Activated CD4-positive, alpha-beta T cell treated with anti-CD3 and anti-CD28 coated beads, Interleukin-2, amount 10 ng/mL, durations not matched to agents 24 days and 14 days (primary cell): Measurements from ENCODE around the gene SCYGR7. TPM values are rescaled to one million over a fixed set of nuclear protein-coding genes. Genes with fewer than 3 reads are reported as not detected.

Source experiments
- DNase-seq: peaks from one replicate; pipeline ENCODE4 v3.0.0; 2022
- H3K27ac Mint-ChIP-seq: one replicate; pipeline ENCODE4 v1.8.0; 2022; ENCODE audit warnings: mild to moderate bottlenecking, mixed read lengths
- H3K27me3 Mint-ChIP-seq: one replicate; pipeline ENCODE4 v1.8.0; 2022; ENCODE audit warnings: mixed read lengths
- H3K36me3 Mint-ChIP-seq: one replicate; pipeline ENCODE4 v1.8.0; 2022; ENCODE audit warnings: low read depth, mild to moderate bottlenecking, mixed read lengths
- H3K4me1 Mint-ChIP-seq: one replicate; pipeline ENCODE4 v1.8.0; 2021; ENCODE audit warnings: mixed read lengths
- H3K4me3 Mint-ChIP-seq: one replicate; pipeline ENCODE4 v1.8.0; 2022; ENCODE audit warnings: mild to moderate bottlenecking, moderate library complexity, mixed read lengths
- H3K9me3 Mint-ChIP-seq: one replicate; pipeline ENCODE4 v1.8.0; 2021; ENCODE audit warnings: mixed read lengths
- intact Hi-C: fragments of 100-400 bp; cut with micrococcal nuclease; formaldehyde crosslinking; loops from one replicate; pipeline ENCODE4 v1.15.1; 2023
- total RNA-seq: library from RNA; stranded (reverse); gene quantifications from 2 replicates; pipeline ENCODE4 v1.2.3, GENCODE V29; 2022

The SCYGR7 gene
- total RNA-seq, 1 donor from 2014 or later = not detected

DNA sequence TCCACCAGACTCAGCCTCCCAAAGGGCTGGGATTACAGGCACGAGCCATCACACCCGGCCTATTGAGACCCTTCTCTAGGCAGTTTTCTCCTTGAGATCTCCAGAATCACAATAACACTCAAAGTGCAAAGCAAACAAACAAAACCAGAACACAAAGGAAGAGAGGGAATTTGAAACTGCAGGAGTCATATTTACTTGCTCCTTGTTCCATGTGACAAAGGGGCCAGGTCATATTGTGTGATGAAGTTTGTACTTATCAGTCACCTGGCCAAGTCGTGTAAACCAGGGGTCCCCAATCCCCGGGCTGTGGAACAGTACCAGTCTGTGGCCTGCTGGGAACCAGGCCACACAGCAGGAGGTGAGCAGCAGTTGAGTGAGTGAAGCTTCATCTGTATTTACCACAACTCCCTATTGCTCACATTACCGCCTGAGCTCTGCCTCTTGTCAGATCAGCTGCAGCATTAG, 44.1 kb downstream of the SCYGR7 start:
- Mint-ChIP-seq H3K4me1 (peaks cover 4% of the 10 kb centered on the region), H3K27me3 (no peaks in the 10 kb centered on the region), H3K9me3 (no peaks in the 10 kb centered on the region), H3K36me3 (no peaks in the 10 kb centered on the region), H3K27ac (no peak overlapping the region), H3K4me3 (no peak overlapping the region)
- intact Hi-C loops = no loop called here
- no peak for DNase-seq

DNA sequence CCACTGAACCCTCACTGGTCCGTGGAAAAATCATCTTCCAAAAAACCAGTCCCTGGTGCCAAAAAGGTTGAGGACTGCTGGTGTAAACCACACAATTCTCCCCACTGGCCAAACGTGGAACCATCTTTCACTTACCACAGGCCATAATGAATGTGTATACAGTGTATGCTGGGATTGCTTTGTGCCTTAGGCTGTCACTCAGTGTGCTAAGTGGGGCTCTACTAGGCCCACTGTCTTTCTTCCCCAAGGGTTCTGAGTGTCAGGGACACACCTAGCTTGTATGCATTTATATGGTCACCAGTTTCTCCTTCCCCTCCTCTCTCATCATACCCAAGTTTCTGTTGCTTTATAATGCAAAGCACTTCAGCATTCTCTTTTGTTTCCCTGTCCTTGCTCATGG, 44.8 kb downstream of the SCYGR7 start:
- Mint-ChIP-seq H3K4me1 (peaks cover 4% of the 10 kb centered on the region), H3K27me3 (no peaks in the 10 kb centered on the region), H3K36me3 (no peaks in the 10 kb centered on the region), H3K4me3 (no peak overlapping the region), H3K9me3 (no peaks in the 10 kb centered on the region), H3K27ac (no peak overlapping the region)
- DNase-seq = no peak
- intact Hi-C loops = no loop called here

DNA sequence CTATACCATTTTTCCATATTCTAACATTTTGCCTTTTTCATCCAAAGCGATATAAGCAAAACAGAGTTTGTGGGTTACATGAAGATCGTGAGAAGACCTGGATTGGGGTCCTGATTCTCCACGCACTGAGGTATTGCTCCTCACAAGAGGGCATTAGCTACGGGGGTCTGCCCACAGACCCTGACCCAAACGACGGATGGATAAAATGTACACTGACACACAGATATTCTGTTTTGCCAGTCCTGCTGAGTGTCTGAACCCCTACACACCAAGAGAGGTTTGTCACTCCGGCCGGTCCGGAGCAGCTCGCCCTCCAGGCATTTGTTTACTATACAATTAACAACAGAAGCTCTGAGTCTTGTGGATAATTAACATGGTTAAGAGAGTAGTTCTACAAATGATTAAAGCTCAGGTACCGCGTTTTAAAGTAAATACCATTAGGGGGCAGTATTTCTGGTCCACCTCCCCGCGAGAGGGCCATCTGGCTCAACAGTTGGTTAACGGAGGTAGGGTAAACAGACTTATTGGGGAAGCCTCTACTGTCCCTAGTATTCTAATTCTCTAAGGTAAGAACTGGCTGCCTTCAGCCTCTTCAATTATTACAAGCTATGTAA, 46.0 kb downstream of the SCYGR7 start:
- no peaks in the 10 kb centered on the region for H3K9me3 Mint-ChIP-seq
- H3K4me1 Mint-ChIP-seq = peaks cover 4% of the 10 kb centered on the region
- no peak overlapping the region for H3K27ac Mint-ChIP-seq
- no peak for DNase-seq
- intact Hi-C loops = no loop called here
- H3K4me3 Mint-ChIP-seq = no peak overlapping the region
- no peaks in the 10 kb centered on the region for H3K36me3 Mint-ChIP-seq
- no peaks in the 10 kb centered on the region for H3K27me3 Mint-ChIP-seq

DNA sequence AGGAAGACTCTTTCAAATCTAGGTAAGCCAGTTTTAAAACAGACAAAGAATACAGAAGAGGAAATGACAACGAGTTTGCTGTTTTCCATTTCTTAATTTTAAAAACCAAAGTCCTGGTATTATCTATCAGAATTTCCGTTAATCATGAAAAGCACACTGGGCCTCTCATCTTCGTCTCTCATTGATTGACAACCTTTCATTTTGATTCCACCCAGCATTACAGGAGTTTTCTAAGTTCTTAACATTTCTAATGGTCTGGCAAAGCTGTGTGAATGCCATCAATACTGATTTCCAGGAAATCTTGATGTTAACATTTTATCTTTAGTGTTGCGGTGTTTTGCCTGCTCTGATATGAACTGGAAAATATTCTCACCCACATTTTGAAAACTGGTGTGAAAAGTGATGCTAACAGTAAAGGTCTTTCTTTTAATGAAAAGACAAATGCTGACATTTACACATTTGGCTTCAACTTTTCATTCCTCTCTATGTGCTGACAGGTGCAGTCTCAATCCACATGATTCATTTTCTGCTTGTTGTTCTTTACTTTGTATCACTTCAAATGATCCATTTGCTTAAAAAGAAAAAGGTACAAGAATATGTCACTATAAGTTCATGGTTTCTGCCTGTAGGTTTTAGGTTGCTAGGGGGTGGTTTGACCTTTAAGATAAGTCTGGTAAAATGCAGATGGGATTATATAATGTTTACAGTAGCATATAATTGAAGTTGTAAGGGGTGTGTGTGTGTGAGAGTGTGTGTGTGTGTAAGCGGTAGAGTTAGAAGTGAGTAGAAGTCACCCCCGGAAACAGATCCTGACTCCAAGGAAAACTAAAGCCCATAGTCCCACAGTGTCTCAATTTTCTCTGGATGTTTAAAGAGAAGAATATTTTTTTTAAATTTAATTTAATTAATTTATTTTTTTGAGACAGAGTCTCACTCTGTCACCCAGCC, 47.0 kb downstream of the SCYGR7 start:
- H3K9me3 Mint-ChIP-seq = no peaks in the 10 kb centered on the region
- H3K4me1 Mint-ChIP-seq = peaks cover 4% of the 10 kb centered on the region
- H3K27ac Mint-ChIP-seq = no peak overlapping the region
- H3K4me3 Mint-ChIP-seq = no peak overlapping the region
- H3K27me3 Mint-ChIP-seq = no peaks in the 10 kb centered on the region
- intact Hi-C loops = no loop called here
- H3K36me3 Mint-ChIP-seq = no peaks in the 10 kb centered on the region
- DNase-seq = no peak

Other genes starting within 250 kb of the SCYGR7 start
- gene SCYGR2, start 129.4 kb upstream of the SCYGR7 start, total RNA-seq = not detected in 2 replicates
- gene SCYGR3, start 113.5 kb upstream of the SCYGR7 start, total RNA-seq = not detected in 2 replicates
- gene SCYGR4, start 110.8 kb upstream of the SCYGR7 start, total RNA-seq = not detected in 2 replicates
- not detected in 2 replicates for gene SCYGR5, start 61.5 kb upstream of the SCYGR7 start, total RNA-seq
- not detected in 2 replicates for gene SLC19A3, start 10.3 kb upstream of the SCYGR7 start, total RNA-seq
- not detected in 2 replicates for gene SCYGR6, start 3.6 kb upstream of the SCYGR7 start, total RNA-seq
- not detected in 2 replicates for gene SCYGR8, start 17.6 kb downstream of the SCYGR7 start, total RNA-seq
- gene CCL20, start 85.5 kb downstream of the SCYGR7 start, total RNA-seq = 3.2 and 4.4 TPM in 2 replicates
- gene DAW1, start 143.3 kb downstream of the SCYGR7 start, total RNA-seq = not detected in 2 replicates